Omental fat pad (tissue), 4 donors: Measurements from ENCODE around the gene MAP3K5. TPM values are rescaled to one million over a fixed set of nuclear protein-coding genes. Genes with fewer than 3 reads are reported as not detected.

Source experiments
- ATAC-seq: fragments of 150-250 bp; one replicate; pipeline ENCODE4 v1.9.1; 2016; ENCODE audit warnings: mild to moderate bottlenecking, moderate library complexity; ENCODE audit not compliant: low FRiP score
- DNase-seq: peaks from one replicate; pipeline ENCODE4 v3.0.0-alpha.2; 2019; ENCODE audit warnings: low spot score
- CTCF ChIP-seq, 3 donors: fragments of 450-650 bp; IDR thresholded peaks; one replicate each; pipeline ENCODE4 v1.5.1; 2016 to 2017; ENCODE audit warnings: antibody characterized with exemption in 3 of 3, mild to moderate bottlenecking in 3 of 3, moderate library complexity in 2 of 3
- total RNA-seq, 4 donors: library from RNA; depleted of rRNA; stranded (reverse); fragments of >200 nt; gene quantifications; one replicate each; pipeline ENCODE4 v1.1.0, GENCODE V29; 2016

Gene MAP3K5
- total RNA-seq, 4 donors from 2014 or later: 31.4 to 53.0 (median 47.2) TPM

GRCh38 chr6:136757150-136757549, 35.1 kb downstream of the MAP3K5 start:
- peak; percentile 39 for ATAC-seq
- TF ChIP-seq CTCF (IDR thresholded peaks at IDR 0.05): no peak
- no peak for DNase-seq

- ATAC-seq: no peak
- no peak for DNase-seq
- TF ChIP-seq CTCF (IDR thresholded peaks at IDR 0.05): no peak
Measured at GRCh38 chr6:136754820-136755219, 37.5 kb downstream of the MAP3K5 start.

GRCh38 chr6:136753624-136754023, 38.7 kb downstream of the MAP3K5 start:
- DNase-seq: no peak
- ATAC-seq: no peak
- TF ChIP-seq CTCF (IDR thresholded peaks at IDR 0.05): no peak

- DNase-seq (no peak), ATAC-seq (no peak)
- TF ChIP-seq CTCF (IDR thresholded peaks at IDR 0.05): no peak
Measured at GRCh38 chr6:136752554-136752953, 39.7 kb downstream of the MAP3K5 start.

GRCh38 chr6:136751991-136752390, 40.3 kb downstream of the MAP3K5 start:
- no peak for DNase-seq
- TF ChIP-seq CTCF (IDR thresholded peaks at IDR 0.05): no peak
- ATAC-seq: no peak

GRCh38 chr6:136751522-136751956, 40.7 kb downstream of the MAP3K5 start:
- no peak for DNase-seq

More at GRCh38 chr6:136751522-136751956, 40.7 kb downstream of the MAP3K5 start:
- no peak for TF ChIP-seq CTCF (IDR thresholded peaks at IDR 0.05)
- ATAC-seq: no peak
